Muscle layer of colon (tissue), 2 donors: ENCODE measurements around the gene DNMBP.
A peak's percentile ranks its signal among the peaks of the same experiment; 100 is the strongest.
"Not testable (repeated sequence)": the region's sequence is repeated elsewhere in the genome, so short reads cannot be mapped to it uniquely, and the experiment has no call there.

Experiments
- H3K27ac ChIP-seq: one replicate; pipeline ENCODE4 v1.7.0; 2013; ENCODE audit warnings: low read depth, mild to moderate bottlenecking, low read length, moderate library complexity
- H3K27me3 ChIP-seq, 2 donors: one replicate each; pipeline ENCODE4 v1.7.0; 2013; ENCODE audit warnings: low read length in 2 of 2, mild to moderate bottlenecking in 2 of 2; ENCODE audit not compliant: insufficient read depth in 2 of 2, control insufficient read depth in 1 of 2
- H3K36me3 ChIP-seq: one replicate; pipeline ENCODE4 v1.7.0; 2013; ENCODE audit warnings: mild to moderate bottlenecking, low read length; ENCODE audit not compliant: insufficient read depth
- H3K4me1 ChIP-seq: one replicate; pipeline ENCODE4 v1.7.0; 2013; ENCODE audit warnings: mild to moderate bottlenecking, low read length; ENCODE audit not compliant: insufficient read depth
- H3K4me3 ChIP-seq, 2 donors: one replicate each; pipeline ENCODE4 v1.7.0; 2013; ENCODE audit warnings: low read length in 2 of 2, low read depth in 1 of 2, mild to moderate bottlenecking in 1 of 2, moderate library complexity in 1 of 2
- H3K9ac ChIP-seq: one replicate; pipeline ENCODE4 v1.7.0; 2013; ENCODE audit warnings: low read length
- H3K9me3 ChIP-seq: one replicate; pipeline ENCODE4 v1.7.0; 2013; ENCODE audit warnings: mild to moderate bottlenecking, low read length
- donor health status: abdominal sarcoma.
- donor health status: Adenocarcinoma of cecum.

The DNMBP gene

DNA sequence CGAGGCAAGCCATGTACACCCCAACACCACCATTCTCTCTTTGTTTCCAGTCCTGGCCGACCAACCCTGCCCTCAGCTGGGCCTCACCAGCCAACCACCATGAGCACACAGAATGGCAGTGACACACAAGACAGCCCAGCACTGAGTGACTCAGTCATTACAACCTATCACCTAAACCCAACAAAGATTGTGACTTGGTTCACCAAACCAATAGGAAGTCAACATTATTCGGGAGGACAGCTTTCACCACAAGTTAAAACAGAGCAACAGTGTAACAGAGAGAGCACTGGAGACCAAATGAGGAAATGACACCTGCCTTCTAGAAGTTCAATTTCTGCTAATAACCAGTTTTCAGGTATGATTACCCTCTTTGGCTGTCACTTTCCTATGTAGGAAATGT lies 72.1 kb downstream of the DNMBP start:
- H3K4me3 ChIP-seq: no peak overlapping the region
- H3K36me3 ChIP-seq: no peaks in the 10 kb centered on the region
- H3K9ac ChIP-seq: no peak overlapping the region
- no peaks in the 10 kb centered on the region for H3K9me3 ChIP-seq
- no peaks in the 10 kb centered on the region for H3K27me3 ChIP-seq
- no peak overlapping the region for H3K27ac ChIP-seq
- H3K4me1 ChIP-seq: no peaks in the 10 kb centered on the region

DNA sequence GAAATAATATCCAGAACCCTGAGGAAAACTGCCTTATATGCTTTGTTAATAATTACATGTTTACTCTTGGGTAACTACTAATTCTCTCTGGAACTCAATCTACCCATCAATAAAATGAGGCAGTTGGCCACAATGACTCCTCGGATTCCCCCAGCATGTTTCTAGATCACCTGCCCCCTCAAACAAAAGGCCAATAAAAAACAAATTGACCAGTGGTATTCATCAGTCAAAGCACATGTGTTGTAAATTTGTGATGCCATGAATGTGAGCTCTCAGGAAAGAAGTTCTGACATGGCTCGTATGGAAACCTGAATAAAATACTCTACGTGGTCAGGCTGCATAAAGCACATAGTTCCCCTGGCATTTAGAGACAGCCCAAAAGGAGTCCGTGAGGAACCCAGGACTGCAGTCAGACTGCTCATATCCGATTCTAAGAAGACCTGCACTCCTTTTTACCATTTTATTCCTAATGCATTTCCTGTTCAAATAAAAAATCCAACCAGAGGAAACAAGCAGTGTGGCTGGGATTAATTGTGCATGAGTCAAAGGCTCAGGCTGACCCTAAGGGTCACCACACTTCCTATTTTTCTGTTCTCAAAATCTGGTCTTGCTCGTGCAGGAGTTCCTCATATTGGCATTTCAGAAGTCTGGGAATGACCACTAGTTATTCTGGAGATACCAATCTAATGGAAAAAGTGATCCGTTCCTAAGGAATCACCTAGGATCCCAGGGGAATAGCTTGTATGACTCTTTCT lies 77.4 kb downstream of the DNMBP start:
- H3K9ac ChIP-seq, H3K4me3 ChIP-seq, H3K27me3 ChIP-seq, H3K27ac ChIP-seq, H3K9me3 ChIP-seq, H3K36me3 ChIP-seq: not testable (repeated sequence)
- peaks cover 45% of the 10 kb centered on the region for H3K4me1 ChIP-seq

DNA sequence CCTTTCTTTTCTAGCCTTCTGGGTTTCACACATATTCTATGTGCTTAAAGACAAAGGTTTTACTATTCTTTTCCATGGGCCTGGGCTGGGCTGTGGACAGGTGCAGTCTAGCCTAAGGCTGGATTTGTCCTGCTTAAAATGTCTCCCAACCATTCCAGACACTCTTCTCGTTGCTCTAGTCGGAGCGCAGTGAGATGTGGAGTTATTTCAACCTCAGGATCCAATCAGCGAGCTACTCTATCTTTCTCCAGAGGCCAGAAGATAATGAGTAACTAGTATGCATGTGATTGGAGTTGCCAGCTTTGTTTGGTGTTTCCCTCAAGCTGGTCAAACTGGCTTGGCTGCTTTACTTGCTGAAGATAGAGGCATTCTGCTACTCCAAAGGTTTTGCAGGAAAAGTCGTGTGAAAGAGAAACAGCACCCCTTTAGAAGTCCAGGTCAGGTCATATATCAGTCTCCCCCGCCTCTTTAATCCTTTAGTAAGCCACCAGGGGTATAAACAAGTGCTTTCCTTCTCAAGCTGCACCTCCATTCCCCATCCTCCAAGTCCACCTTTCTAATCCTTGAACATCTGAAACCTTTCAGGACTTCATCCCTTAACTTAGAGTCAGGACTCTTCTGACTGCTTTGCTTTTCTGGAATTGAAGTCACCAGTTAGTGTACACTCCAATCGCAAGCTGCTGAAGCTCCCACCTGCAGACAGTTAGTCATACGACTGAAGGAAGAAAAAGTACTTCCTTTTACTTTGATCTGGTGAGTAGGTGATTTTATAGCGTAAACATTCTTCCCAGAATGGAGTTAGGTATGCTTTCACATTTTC lies 78.8 kb downstream of the DNMBP start:
- H3K27ac ChIP-seq: no peak overlapping the region
- no peaks in the 10 kb centered on the region for H3K36me3 ChIP-seq
- peaks cover 58% of the 10 kb centered on the region for H3K4me1 ChIP-seq
- no peak overlapping the region for H3K9ac ChIP-seq
- H3K9me3 ChIP-seq: no peaks in the 10 kb centered on the region
- H3K4me3 ChIP-seq: no peak overlapping the region
- H3K27me3 ChIP-seq: no peaks in the 10 kb centered on the region

DNA sequence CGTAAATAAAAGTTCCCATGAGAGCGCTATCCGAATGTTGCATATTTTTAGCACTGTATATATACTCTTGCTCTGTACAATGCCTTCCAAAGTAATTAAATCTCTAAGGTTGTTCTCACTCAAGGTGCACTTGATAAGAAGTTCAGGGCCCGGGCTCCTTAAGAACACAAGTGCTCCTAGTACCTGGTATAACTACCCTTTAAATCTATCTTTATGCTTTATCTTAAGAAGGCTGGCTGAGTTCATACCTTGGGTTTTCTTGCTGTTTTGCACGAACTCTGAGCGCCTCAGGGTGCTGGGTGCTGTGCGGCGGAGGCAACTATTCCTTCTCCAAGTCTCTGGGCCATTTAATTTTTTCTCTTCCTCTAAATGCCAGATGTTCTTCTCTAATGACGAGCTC lies 80.4 kb downstream of the DNMBP start:
- Histone ChIP-seq H3K36me3 (no peaks in the 10 kb centered on the region), H3K27me3 (no peaks in the 10 kb centered on the region), H3K4me1 (peaks cover 64% of the 10 kb centered on the region), H3K27ac (no peak overlapping the region), H3K9me3 (no peaks in the 10 kb centered on the region), H3K4me3 (no peak overlapping the region), H3K9ac (no peak overlapping the region)

DNA sequence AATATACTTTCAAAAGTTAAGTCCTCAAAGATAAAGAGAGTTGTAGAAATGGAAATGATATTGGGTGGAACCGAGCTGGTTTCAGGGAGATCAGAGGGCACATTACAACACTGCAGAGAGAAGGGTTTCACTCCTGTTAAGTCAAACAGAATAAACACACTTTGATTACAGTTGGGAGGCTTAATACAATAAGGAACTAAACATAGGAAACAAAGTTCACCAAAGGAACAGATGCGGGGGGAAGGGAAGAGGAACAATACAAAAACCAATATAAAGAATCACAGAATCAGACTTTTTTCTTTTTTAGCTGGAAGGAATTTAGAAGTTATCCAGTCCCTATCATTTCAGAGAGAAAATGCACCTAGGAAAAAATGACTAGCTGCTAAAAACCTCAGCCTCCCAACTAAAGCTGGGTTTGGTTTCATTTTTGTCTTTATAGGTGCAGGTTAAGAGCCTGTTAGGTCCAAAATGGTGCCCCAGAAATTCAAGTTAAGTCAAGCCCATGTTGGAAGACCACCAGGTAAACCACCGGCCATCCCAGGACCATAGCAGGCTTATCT lies 81.9 kb downstream of the DNMBP start:
- Histone ChIP-seq H3K4me1 (peaks cover 65% of the 10 kb centered on the region), H3K27ac (peak overlapping the region; percentile 31), H3K9me3 (no peaks in the 10 kb centered on the region), H3K27me3 (no peaks in the 10 kb centered on the region), H3K4me3 (no peak overlapping the region), H3K36me3 (no peaks in the 10 kb centered on the region), H3K9ac (no peak overlapping the region)

DNA sequence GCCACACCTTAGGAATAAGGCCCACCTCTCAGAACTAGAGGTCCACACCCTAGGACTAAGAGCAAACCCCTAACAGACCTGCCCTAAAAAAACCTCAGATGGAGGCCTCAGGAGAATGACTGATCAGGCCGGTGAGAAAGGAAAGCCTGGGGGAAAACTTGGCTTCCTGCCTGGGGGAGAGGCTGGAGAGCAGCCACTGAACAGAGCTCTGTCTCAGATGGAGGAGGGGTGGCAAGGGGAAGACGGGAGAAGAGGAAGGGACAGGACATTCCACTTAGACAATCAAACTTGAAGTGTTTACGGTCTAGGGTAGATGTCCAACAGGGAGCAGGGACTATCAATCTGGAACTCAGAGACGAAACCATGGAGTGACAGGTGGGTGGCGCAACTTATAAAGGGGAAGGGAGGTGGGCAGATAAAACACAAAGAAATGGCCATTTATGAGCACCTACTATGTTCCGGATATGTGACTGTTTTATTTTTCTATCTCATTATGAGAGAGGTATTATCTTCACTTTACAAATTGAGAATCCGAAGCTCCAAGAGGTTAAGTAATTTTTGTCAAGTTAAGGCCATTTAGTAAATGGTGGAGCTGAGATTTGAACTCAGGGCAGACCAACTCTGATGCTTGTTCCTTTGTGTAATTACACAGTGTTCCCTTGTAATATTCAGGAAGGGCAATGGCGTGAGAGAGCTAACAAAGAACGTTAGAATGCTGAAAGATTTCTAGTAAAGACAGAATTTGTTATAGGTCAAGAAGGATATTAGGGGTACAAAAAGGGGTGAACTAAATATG lies 82.6 kb downstream of the DNMBP start:
- H3K4me3 ChIP-seq: no peak overlapping the region
- H3K4me1 ChIP-seq: peaks cover 65% of the 10 kb centered on the region
- no peak overlapping the region for H3K9ac ChIP-seq
- H3K27me3 ChIP-seq: no peaks in the 10 kb centered on the region
- H3K9me3 ChIP-seq: no peaks in the 10 kb centered on the region
- H3K27ac ChIP-seq: peak overlapping the region; percentile 24
- H3K36me3 ChIP-seq: no peaks in the 10 kb centered on the region

DNA sequence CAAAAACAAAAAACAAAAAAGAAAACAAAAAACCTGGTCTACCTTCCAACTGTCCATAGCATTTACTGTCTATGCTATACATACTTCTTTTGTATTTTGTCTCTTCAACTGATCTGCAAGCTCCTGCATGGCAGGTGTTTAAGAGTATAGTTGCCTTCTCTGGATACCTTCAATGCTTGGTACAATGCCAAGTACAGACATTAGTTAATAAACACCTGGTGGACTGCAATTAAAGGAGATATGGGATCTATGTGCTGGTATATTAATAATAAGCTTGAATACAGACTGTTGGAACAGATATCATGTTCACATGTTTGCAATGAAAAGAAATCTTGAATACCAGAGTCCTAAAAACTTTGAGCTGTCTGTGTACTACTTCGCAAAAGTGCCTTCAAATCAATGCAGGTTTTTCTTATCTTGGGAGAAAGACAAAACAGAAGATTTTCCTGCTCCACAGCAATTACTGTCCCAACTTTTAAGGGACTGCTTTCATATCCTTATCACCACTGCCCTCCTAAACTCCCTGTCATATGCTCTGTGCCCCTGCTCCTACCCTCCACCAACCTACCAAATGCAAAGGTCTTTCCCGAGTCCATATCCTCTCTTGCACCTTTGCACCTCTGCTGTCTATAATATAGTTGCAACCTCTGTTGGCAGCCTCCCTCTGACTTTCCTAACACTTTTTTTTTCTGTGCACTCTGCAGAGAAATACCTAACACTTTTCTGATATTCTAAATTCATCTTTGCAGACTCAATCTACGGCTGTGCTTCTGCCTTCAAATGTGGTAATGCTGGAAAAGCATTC lies 85.1 kb downstream of the DNMBP start:
- H3K9ac ChIP-seq: no peak overlapping the region
- H3K36me3 ChIP-seq: no peaks in the 10 kb centered on the region
- H3K4me3 ChIP-seq: no peak overlapping the region
- peaks cover 40% of the 10 kb centered on the region for H3K4me1 ChIP-seq
- H3K9me3 ChIP-seq: no peaks in the 10 kb centered on the region
- H3K27ac ChIP-seq: no peak overlapping the region
- H3K27me3 ChIP-seq: no peaks in the 10 kb centered on the region

DNA sequence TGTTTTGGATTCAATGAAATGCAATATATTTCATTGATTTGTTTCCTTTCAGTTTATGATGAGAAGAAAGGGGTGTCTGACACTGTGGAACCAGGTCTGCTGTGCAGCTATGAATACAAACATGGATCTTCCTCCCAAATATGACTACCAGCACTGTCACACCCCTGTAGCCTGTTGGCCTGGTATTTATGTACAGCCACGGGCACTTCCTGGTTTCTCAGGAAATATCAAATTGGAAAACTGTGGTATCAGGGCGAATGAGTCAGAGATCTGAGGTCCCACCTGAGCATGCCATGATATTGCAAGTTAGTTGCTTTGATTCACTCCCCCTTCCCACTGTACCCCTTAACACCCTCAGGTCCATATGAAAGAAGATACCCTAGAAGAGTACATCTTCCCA lies 87.8 kb downstream of the DNMBP start:
- Histone ChIP-seq H3K36me3 (no peaks in the 10 kb centered on the region), H3K9me3 (no peaks in the 10 kb centered on the region), H3K27me3 (no peaks in the 10 kb centered on the region), H3K4me1 (peaks cover 15% of the 10 kb centered on the region), H3K27ac (no peak overlapping the region), H3K9ac (no peak overlapping the region), H3K4me3 (no peak overlapping the region)

DNA sequence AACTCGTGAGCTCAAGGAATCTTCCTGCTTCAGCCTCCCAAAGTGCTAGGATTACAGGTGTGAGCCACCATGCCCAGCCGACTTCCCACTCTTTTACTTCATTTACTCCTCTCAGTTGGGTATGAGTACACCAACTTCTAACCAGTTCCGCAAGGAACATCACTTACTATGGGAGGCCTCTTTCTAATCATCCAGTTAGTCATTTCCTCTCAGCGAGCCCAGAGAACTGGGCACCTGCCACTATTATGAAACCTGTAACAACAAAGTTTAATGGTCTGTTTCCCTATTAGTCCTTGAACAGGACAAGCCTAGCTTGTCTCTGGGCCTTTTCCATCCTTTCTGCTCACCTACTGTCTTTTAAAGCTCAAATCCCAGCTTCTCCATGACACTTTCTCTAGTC lies 88.8 kb downstream of the DNMBP start:
- Histone ChIP-seq H3K9me3 (no peaks in the 10 kb centered on the region), H3K27ac (no peak overlapping the region), H3K27me3 (no peaks in the 10 kb centered on the region), H3K36me3 (no peaks in the 10 kb centered on the region), H3K4me1 (peaks cover 7% of the 10 kb centered on the region), H3K4me3 (no peak overlapping the region), H3K9ac (no peak overlapping the region)

DNA sequence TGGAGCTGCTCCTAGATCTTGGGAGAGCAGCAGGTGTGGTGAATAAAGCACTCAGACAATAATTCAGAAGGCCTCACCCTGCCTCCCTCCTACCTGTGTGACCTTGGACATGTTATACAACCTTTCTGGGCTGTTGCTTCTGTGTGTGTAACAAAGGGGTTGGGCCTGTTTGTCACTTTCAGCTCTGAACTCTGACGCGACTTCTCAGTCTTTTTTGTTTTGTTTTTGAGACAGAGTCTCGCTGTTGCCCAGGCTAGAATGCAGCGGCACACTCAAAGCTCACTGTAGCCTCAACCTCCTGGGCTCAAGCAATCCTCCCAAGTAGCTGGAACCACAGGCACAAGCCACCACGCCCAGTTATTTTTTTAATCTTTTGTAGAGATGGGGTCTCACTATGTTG lies 89.3 kb downstream of the DNMBP start:
- no peak overlapping the region for H3K27ac ChIP-seq
- no peak overlapping the region for H3K4me3 ChIP-seq
- H3K9me3 ChIP-seq: no peaks in the 10 kb centered on the region
- peaks cover 7% of the 10 kb centered on the region for H3K4me1 ChIP-seq
- no peaks in the 10 kb centered on the region for H3K36me3 ChIP-seq
- H3K27me3 ChIP-seq: no peaks in the 10 kb centered on the region
- H3K9ac ChIP-seq: no peak overlapping the region
